ENCODE data around the gene PIGT. TPM values are rescaled to one million over a fixed set of nuclear protein-coding genes. Genes with fewer than 3 reads are reported as not detected.

Gene PIGT
- total and polyA plus RNA-seq, 3 donors from 2014 or later = 115 to 140 (median 137) TPM

GRCh38 chr20:45433316-45433715 is 17.4 kb downstream of the PIGT start:
- Histone ChIP-seq H3K27ac (no peak overlapping the region), H3K9me3 (no peaks in the 10 kb centered on the region), H3K36me3 (ENCODE audit: low read depth, missing control alignments) (no peaks in the 10 kb centered on the region), H3K4me3 (no peak overlapping the region), H3K27me3 (no peaks in the 10 kb centered on the region), H3K4me1 (no peaks in the 10 kb centered on the region)
- TF ChIP-seq, protein P1, sequence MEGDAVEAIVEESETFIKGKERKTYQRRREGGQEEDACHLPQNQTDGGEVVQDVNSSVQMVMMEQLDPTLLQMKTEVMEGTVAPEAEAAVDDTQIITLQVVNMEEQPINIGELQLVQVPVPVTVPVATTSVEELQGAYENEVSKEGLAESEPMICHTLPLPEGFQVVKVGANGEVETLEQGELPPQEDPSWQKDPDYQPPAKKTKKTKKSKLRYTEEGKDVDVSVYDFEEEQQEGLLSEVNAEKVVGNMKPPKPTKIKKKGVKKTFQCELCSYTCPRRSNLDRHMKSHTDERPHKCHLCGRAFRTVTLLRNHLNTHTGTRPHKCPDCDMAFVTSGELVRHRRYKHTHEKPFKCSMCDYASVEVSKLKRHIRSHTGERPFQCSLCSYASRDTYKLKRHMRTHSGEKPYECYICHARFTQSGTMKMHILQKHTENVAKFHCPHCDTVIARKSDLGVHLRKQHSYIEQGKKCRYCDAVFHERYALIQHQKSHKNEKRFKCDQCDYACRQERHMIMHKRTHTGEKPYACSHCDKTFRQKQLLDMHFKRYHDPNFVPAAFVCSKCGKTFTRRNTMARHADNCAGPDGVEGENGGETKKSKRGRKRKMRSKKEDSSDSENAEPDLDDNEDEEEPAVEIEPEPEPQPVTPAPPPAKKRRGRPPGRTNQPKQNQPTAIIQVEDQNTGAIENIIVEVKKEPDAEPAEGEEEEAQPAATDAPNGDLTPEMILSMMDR (IDR thresholded peaks at IDR 0.05) = no peak
- TF ChIP-seq POLR2A (IDR thresholded peaks at IDR 0.05) = no peak
- WGBS, 2 donors = 70 to 71% methylated on average over 3 of the region's 3 CpGs
- intact Hi-C loops (cut with DNase I; ENCODE audit: low total_unique reads) = no loop called here
- peak; percentile 47 for DNase-seq

DNA sequence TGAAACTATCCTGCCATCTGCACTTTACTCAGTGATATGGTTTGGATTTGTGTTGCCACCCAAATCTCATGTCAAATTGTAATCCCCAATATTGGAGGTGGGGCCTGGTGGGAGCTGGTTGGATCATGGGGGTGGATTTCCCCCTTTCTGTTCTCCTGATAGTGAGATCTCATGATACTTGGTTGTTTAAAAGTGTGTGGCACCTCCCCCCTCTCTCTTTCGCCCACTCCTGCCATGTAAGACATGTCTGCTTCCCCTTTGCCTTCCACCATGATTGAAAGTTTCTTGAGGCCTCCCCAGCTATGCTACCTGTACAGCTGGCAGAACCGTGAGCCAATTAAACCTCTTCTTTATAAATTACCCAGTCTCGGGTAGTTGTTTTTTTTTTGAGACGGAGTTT is 18.0 kb downstream of the PIGT start:
- intact Hi-C loops (cut with DNase I; ENCODE audit: low total_unique reads) = no loop called here
- H3K36me3 ChIP-seq (ENCODE audit: low read depth, missing control alignments) = no peaks in the 10 kb centered on the region
- DNase-seq = no peak
- WGBS, 2 donors = 85 to 92% methylated on average over 4 of the region's 4 CpGs
- H3K27me3 ChIP-seq = no peaks in the 10 kb centered on the region
- no peak overlapping the region for H3K27ac ChIP-seq
- H3K4me3 ChIP-seq = no peak overlapping the region
- TF ChIP-seq POLR2A (IDR thresholded peaks at IDR 0.05) = no peak
- TF ChIP-seq, protein P1 (IDR thresholded peaks at IDR 0.05) = no peak
- H3K9me3 ChIP-seq = no peaks in the 10 kb centered on the region
- no peaks in the 10 kb centered on the region for H3K4me1 ChIP-seq

- no peak for TF ChIP-seq POLR2A (IDR thresholded peaks at IDR 0.05)
- TF ChIP-seq, protein P1 (IDR thresholded peaks at IDR 0.05) = peak; percentile 83 to 93 (median 92)
- WGBS, 2 donors = 7 to 12% methylated on average over 18 to 32 of the region's 33 CpGs
- Histone ChIP-seq H3K27ac (peak overlapping the region in 1 of 2 donors; percentile 70), H3K4me3 (peak overlapping the region; percentile 49 to 62), H3K9me3 (no peaks in the 10 kb centered on the region), H3K4me1 (no peaks in the 10 kb centered on the region), H3K27me3 (no peaks in the 10 kb centered on the region), H3K36me3 (ENCODE audit: low read depth, missing control alignments) (no peaks in the 10 kb centered on the region)
- DNase-seq = peak; percentile 91
- intact Hi-C loops (cut with DNase I; ENCODE audit: low total_unique reads) = no loop called here
Observed at GRCh38 chr20:45436732-45437485, 21.0 kb downstream of the PIGT start.

DNA sequence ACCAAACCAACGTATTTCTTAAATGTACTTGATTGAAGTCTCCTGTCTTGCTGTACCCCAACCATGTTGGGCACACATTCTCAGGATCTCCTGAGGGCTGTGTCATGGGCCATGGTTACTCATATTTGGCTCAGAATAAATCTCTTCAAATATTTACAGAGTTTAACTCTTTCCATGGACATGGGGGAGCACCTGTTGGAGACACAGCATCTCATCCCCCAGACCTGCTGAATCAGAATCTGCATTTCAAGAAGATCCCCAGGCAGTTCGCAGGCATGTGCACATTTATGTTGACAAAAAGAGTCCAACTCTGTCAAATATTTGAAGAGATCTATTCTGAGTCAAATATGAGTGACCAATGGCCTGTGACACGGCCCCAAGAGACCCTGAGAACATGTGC is 24.5 kb downstream of the PIGT start:
- DNase-seq = no peak
- intact Hi-C loops (cut with DNase I; ENCODE audit: low total_unique reads) = loop anchor here (5.0 kb wide), 1 partner anchor 123 kb away; no protein-coding TSS in a partner anchor
- no peaks in the 10 kb centered on the region for H3K36me3 ChIP-seq (ENCODE audit: low read depth, missing control alignments)
- H3K4me3 ChIP-seq = no peak overlapping the region
- 84 to 96% methylated on average over 3 of the region's 3 CpGs for WGBS, 2 donors
- no peaks in the 10 kb centered on the region for H3K4me1 ChIP-seq
- H3K27ac ChIP-seq = no peak overlapping the region
- no peaks in the 10 kb centered on the region for H3K9me3 ChIP-seq
- TF ChIP-seq, protein P1 (IDR thresholded peaks at IDR 0.05) = no peak
- no peak for TF ChIP-seq POLR2A (IDR thresholded peaks at IDR 0.05)
- H3K27me3 ChIP-seq = no peaks in the 10 kb centered on the region

All from testis (tissue), 3 donors.